Peyer's patch (tissue), 4 donors: Measurements from ENCODE around the gene C4orf51. TPM values are rescaled to one million over a fixed set of nuclear protein-coding genes. Genes with fewer than 3 reads are reported as not detected.
"Not testable (repeated sequence)": the region's sequence is repeated elsewhere in the genome, so short reads cannot be mapped to it uniquely, and the experiment has no call there.

ENCODE experiments used
- DNase-seq, 3 donors: peaks; one replicate each; pipeline ENCODE4 v3.0.0-alpha.2; 2017 to 2019
- H3K27ac ChIP-seq, 4 donors: fragments of 200-600 bp; sonication (generic); one replicate each; pipeline ENCODE4 v1.5.1; 2016 to 2019
- H3K27me3 ChIP-seq, 2 donors: fragments of 200-600 bp; sonication (generic); one replicate each; pipeline ENCODE4 v1.5.1; 2019
- H3K36me3 ChIP-seq, 3 donors: fragments of 200-600 bp; sonication (generic); one replicate each; pipeline ENCODE4 v1.5.1; 2016 to 2019
- H3K4me1 ChIP-seq, 4 donors: fragments of 200-600 bp; sonication (generic); one replicate each; pipeline ENCODE4 v1.5.1; 2016 to 2019
- H3K4me3 ChIP-seq, 4 donors: fragments of 200-600 bp; sonication (generic); 1 replicate in 3 of 4; 2 replicates in 1 of 4; pipeline ENCODE4 v1.5.1; 2016 to 2019; ENCODE audit warnings: mild to moderate bottlenecking in 1 of 4
- H3K9me3 ChIP-seq, 4 donors: fragments of 200-600 bp; sonication (generic); one replicate each; pipeline ENCODE4 v1.5.1; 2016 to 2019; ENCODE audit warnings: mild to moderate bottlenecking in 1 of 4
- CTCF ChIP-seq, 6 experiments: fragments of 450-650 bp in 4 of 6; fragments of 200-600 bp in 2 of 6; sonication (generic) in 1 of 6; IDR thresholded peaks; one replicate each; pipeline ENCODE4 v1.5.1; 2017 to 2019; ENCODE audit warnings: antibody characterized with exemption in 6 of 6, mild to moderate bottlenecking in 3 of 6, moderate library complexity in 1 of 6
- POLR2A ChIP-seq, 2 donors: fragments of 450-650 bp; IDR thresholded peaks; one replicate each; pipeline ENCODE4 v1.5.1; 2017; ENCODE audit warnings: antibody characterized with exemption in 2 of 2, mild to moderate bottlenecking in 2 of 2, moderate library complexity in 2 of 2
- total RNA-seq, 4 donors: library from RNA; depleted of rRNA; stranded (reverse); fragments of >200 nt; gene quantifications; one replicate each; pipeline ENCODE4 v1.1.0, GENCODE V29; 2016

The C4orf51 gene
- total RNA-seq, 4 donors from 2014 or later = not detected

- DNase-seq = no peak
Measured at GRCh38 chr4:145680902-145681301, 956 bp downstream of the C4orf51 start.

GRCh38 chr4:145681518-145681917, 1.6 kb downstream of the C4orf51 start:
- TF ChIP-seq CTCF (IDR thresholded peaks at IDR 0.05) = no peak
- no peak for TF ChIP-seq POLR2A (IDR thresholded peaks at IDR 0.05)
- Histone ChIP-seq H3K4me1 (peaks cover 0 to 17% (median 0%) of the 10 kb centered on the region in 4 donors), H3K36me3 (no peaks in the 10 kb centered on the region), H3K27ac (no peak overlapping the region), H3K4me3 (no peak overlapping the region), H3K9me3 (no peaks in the 10 kb centered on the region), H3K27me3 (no peaks in the 10 kb centered on the region)
- DNase-seq = no peak

More at GRCh38 chr4:145680902-145681301, 956 bp downstream of the C4orf51 start:
- Histone ChIP-seq H3K4me1 (peaks cover 0 to 17% (median 0%) of the 10 kb centered on the region in 4 donors), H3K27me3 (no peaks in the 10 kb centered on the region), H3K36me3 (no peaks in the 10 kb centered on the region), H3K4me3 (no peak overlapping the region), H3K27ac (no peak overlapping the region), H3K9me3 (no peaks in the 10 kb centered on the region)
- TF ChIP-seq CTCF (IDR thresholded peaks at IDR 0.05) (no peak), POLR2A (IDR thresholded peaks at IDR 0.05) (no peak)

DNA sequence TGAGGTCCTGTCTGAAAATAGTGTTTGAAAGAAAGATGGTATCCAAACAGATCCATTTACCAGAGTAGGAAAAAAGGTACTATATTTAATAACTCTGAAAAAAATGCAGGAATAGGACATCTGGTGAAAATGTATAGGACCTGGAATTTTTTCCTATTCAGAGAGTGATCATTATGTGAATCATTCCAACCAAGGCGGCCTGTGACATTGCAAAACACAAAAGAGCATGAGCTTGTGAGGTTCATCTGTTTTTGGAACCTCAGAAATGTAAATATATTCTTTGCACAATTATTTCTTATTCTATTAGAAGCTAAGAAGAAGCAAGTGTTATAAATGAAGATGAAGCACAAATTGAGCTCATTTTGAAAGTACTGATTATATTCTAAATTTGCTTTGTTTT, 2.0 kb downstream of the C4orf51 start:
- DNase-seq = no peak
- H3K27me3 ChIP-seq = no peaks in the 10 kb centered on the region
- TF ChIP-seq POLR2A (IDR thresholded peaks at IDR 0.05) = no peak
- TF ChIP-seq CTCF (IDR thresholded peaks at IDR 0.05) = no peak
- H3K4me1 ChIP-seq = peaks cover 0 to 17% (median 0%) of the 10 kb centered on the region in 4 donors
- H3K9me3 ChIP-seq = no peaks in the 10 kb centered on the region
- H3K4me3 ChIP-seq = no peak overlapping the region
- no peaks in the 10 kb centered on the region for H3K36me3 ChIP-seq
- H3K27ac ChIP-seq = no peak overlapping the region

DNA sequence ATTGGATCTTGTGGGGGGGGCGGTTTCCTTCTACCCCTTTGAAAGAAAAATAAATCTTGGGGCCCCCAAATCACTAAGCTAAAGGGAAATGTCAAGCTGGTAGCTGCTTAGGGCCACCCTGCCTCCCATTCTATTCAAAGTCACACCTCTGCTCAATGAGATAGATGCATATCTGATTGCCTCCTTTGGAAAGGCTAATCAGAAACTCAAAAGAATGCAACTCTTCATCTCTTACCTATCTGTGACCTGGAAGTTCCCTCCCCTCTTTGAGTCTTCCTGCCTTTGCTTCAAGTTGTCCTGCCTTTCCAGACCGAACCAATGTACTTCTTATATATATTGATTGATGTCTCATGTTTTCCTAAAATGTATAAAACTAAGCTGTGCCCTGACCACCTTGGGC, 7.0 kb downstream of the C4orf51 start:
- Histone ChIP-seq H3K27me3 (no peaks in the 10 kb centered on the region), H3K4me1 (no peaks in the 10 kb centered on the region), H3K9me3 (no peaks in the 10 kb centered on the region), H3K36me3 (no peaks in the 10 kb centered on the region), H3K27ac (no peak overlapping the region), H3K4me3 (no peak overlapping the region)
- no peak for DNase-seq
- TF ChIP-seq POLR2A (IDR thresholded peaks at IDR 0.05) = no peak
- no peak for TF ChIP-seq CTCF (IDR thresholded peaks at IDR 0.05)

GRCh38 chr4:145690610-145691009, 10.7 kb downstream of the C4orf51 start:
- H3K27me3 ChIP-seq = no peaks in the 10 kb centered on the region
- H3K4me1 ChIP-seq = no peaks in the 10 kb centered on the region
- no peaks in the 10 kb centered on the region for H3K9me3 ChIP-seq
- no peak overlapping the region for H3K27ac ChIP-seq
- H3K36me3 ChIP-seq = no peaks in the 10 kb centered on the region
- DNase-seq = no peak
- TF ChIP-seq CTCF (IDR thresholded peaks at IDR 0.05) = no peak
- TF ChIP-seq POLR2A (IDR thresholded peaks at IDR 0.05) = no peak
- H3K4me3 ChIP-seq = no peak overlapping the region

DNA sequence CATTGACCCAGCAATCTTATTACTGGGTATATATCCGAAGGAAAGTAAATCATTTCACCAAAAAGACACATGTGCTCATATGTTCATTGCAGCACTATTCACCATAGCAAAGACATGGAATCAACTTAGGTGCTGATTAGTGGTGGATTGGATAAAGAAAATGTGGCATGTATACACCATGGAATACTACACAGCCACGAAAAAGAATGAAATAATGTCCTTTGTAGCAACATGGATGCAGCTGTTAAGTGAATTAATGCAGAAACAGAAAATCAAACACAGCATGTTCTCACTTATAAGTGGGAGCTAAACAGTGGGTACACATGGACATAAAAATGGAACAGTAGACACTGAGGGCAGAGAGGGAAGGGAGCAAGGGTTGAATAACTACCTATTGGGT, 11.5 kb downstream of the C4orf51 start:
- DNase-seq, H3K4me1 ChIP-seq, H3K27me3 ChIP-seq, H3K27ac ChIP-seq, H3K9me3 ChIP-seq, H3K4me3 ChIP-seq, H3K36me3 ChIP-seq: not testable (repeated sequence)
